ENCODE data around the gene GLDC. TPM values are rescaled to one million over a fixed set of nuclear protein-coding genes. Genes with fewer than 3 reads are reported as not detected.

Gene GLDC
- total RNA-seq, 2 experiments from 2014 or later = not detected

- Histone ChIP-seq H3K9me3 (ENCODE audit: low read length) (no peaks in the 10 kb centered on the region), H2AFZ (ENCODE audit: low read length) (no peak overlapping the region), H3K27ac (ENCODE audit: low read depth, low read length, poor library complexity, severe bottlenecking) (no peak overlapping the region), H3K4me3 (ENCODE audit: low read depth, low read length, poor library complexity, severe bottlenecking) (no peak overlapping the region), H3K4me2 (ENCODE audit: low read length) (no peak overlapping the region), H3K36me3 (ENCODE audit: insufficient read depth, low read length) (peaks cover 86% of the 10 kb centered on the region), H4K20me1 (ENCODE audit: insufficient read depth, low read length) (no peaks in the 10 kb centered on the region), H3K79me2 (ENCODE audit: insufficient read depth, low read depth, low read length) (no peaks in the 10 kb centered on the region), H3K4me1 (ENCODE audit: insufficient read depth, low read length, poor library complexity, severe bottlenecking) (no peaks in the 10 kb centered on the region), H3K9me2 (ENCODE audit: insufficient read depth, low read length) (no peaks in the 10 kb centered on the region)
- intact Hi-C loops (cut with micrococcal nuclease; ENCODE audit: unreplicated experiment) = loop anchor here (2.0 kb wide), 1 partner anchor 14 kb away; no protein-coding TSS in a partner anchor
- no peak for TF ChIP-seq EZH2phosphoT487 (IDR thresholded peaks at IDR 0.05; ENCODE audit: borderline replicate concordance, low read depth, low read length)
- TF ChIP-seq CTCF (conservative IDR thresholded peaks at IDR 0.05; ENCODE audit: low read length) = no peak
- ChIA-PET POLR2A (interaction anchor here (0.7 to 1.0 kb wide), 4 partner anchors 18 to 297 kb away, joined by 3 to 5 read pairs (median 4); no protein-coding TSS in a partner anchor), CTCF (ENCODE audit: unreplicated experiment) (no interaction called here)
- no TSS peak for BruUV-seq (replicated peaks)
- DNase-seq (ENCODE audit: low spot score) = no peak
Measured at GRCh38 chr9:6489099-6489498, 156.4 kb downstream of the GLDC start.

GRCh38 chr9:6488395-6488794, 157.1 kb downstream of the GLDC start:
- no TSS peak for BruUV-seq (replicated peaks)
- TF ChIP-seq EZH2phosphoT487 (IDR thresholded peaks at IDR 0.05; ENCODE audit: borderline replicate concordance, low read depth, low read length) = no peak
- Histone ChIP-seq H3K4me1 (ENCODE audit: insufficient read depth, low read length, poor library complexity, severe bottlenecking) (no peaks in the 10 kb centered on the region), H3K27ac (ENCODE audit: low read depth, low read length, poor library complexity, severe bottlenecking) (no peak overlapping the region), H4K20me1 (ENCODE audit: insufficient read depth, low read length) (no peaks in the 10 kb centered on the region), H3K4me2 (ENCODE audit: low read length) (no peak overlapping the region), H3K9me3 (ENCODE audit: low read length) (no peaks in the 10 kb centered on the region), H3K4me3 (ENCODE audit: low read depth, low read length, poor library complexity, severe bottlenecking) (no peak overlapping the region), H3K9me2 (ENCODE audit: insufficient read depth, low read length) (no peaks in the 10 kb centered on the region), H3K79me2 (ENCODE audit: insufficient read depth, low read depth, low read length) (no peaks in the 10 kb centered on the region), H2AFZ (ENCODE audit: low read length) (no peak overlapping the region), H3K36me3 (ENCODE audit: insufficient read depth, low read length) (peaks cover 83% of the 10 kb centered on the region)
- intact Hi-C loops (cut with micrococcal nuclease; ENCODE audit: unreplicated experiment) = loop anchor here (2.0 kb wide), 1 partner anchor 14 kb away; no protein-coding TSS in a partner anchor
- peak; percentile 13 for DNase-seq (ENCODE audit: low spot score)
- POLR2A ChIA-PET = interaction anchor here (0.7 to 1.5 kb wide), 8 partner anchors 10 to 296 kb away, joined by 3 to 5 read pairs (median 4); no protein-coding TSS in a partner anchor
- CTCF ChIA-PET (ENCODE audit: unreplicated experiment) = no interaction called here

GRCh38 chr9:6484210-6484609, 161.3 kb downstream of the GLDC start:
- intact Hi-C loops (cut with micrococcal nuclease; ENCODE audit: unreplicated experiment) = no loop called here
- Histone ChIP-seq H3K4me1 (ENCODE audit: insufficient read depth, low read length, poor library complexity, severe bottlenecking) (no peaks in the 10 kb centered on the region), H3K36me3 (ENCODE audit: insufficient read depth, low read length) (peaks cover 89% of the 10 kb centered on the region), H3K4me2 (ENCODE audit: low read length) (no peak overlapping the region), H4K20me1 (ENCODE audit: insufficient read depth, low read length) (no peaks in the 10 kb centered on the region), H3K9me2 (ENCODE audit: insufficient read depth, low read length) (no peaks in the 10 kb centered on the region), H3K27ac (ENCODE audit: low read depth, low read length, poor library complexity, severe bottlenecking) (no peak overlapping the region), H3K4me3 (ENCODE audit: low read depth, low read length, poor library complexity, severe bottlenecking) (no peak overlapping the region), H2AFZ (ENCODE audit: low read length) (no peak overlapping the region), H3K9me3 (ENCODE audit: low read length) (no peaks in the 10 kb centered on the region), H3K79me2 (ENCODE audit: insufficient read depth, low read depth, low read length) (no peaks in the 10 kb centered on the region)
- CTCF ChIA-PET (ENCODE audit: unreplicated experiment) = interaction anchor here (0.6 kb wide), 1 partner anchor 12 kb away, joined by 3 read pairs; no protein-coding TSS in a partner anchor
- TF ChIP-seq CTCF (conservative IDR thresholded peaks at IDR 0.05; ENCODE audit: low read length) (no peak), EZH2phosphoT487 (IDR thresholded peaks at IDR 0.05; ENCODE audit: borderline replicate concordance, low read depth, low read length) (no peak)
- no TSS peak for BruUV-seq (replicated peaks)
- DNase-seq (ENCODE audit: low spot score) = no peak
- POLR2A ChIA-PET = interaction anchor here (1.1 kb wide), 1 partner anchor 37 kb away, joined by 8 read pairs; no protein-coding TSS in a partner anchor

Small RNA genes within 50 kb of the gene (small RNA-seq; reads per million reads assigned to genes)
- gene RN7SL123P (not detected), gene RN7SL25P (not detected)

Other genes starting within 250 kb of the GLDC start
- gene UHRF2, start 232.5 kb downstream of the GLDC start, total RNA-seq (2014; rRNA removed; shearing (Covaris generic)) = 76.1 and 76.6 TPM in 2 replicates
- gene UHRF2, start 232.5 kb downstream of the GLDC start, total RNA-seq (2022) = 70.1 and 92.0 TPM in 2 replicates
- gene KDM4C, start 112.2 kb upstream of the GLDC start, total RNA-seq (2014; rRNA removed; shearing (Covaris generic)) = 51.5 and 57.9 TPM in 2 replicates
- 60.2 and 60.3 TPM in 2 replicates for gene KDM4C, start 112.2 kb upstream of the GLDC start, total RNA-seq (2022)

Measured in OCI-LY7 (cell line).